Lung (tissue), 12 donors: ENCODE measurements around the gene SLC11A2. TPM values are rescaled to one million over a fixed set of nuclear protein-coding genes. Genes with fewer than 3 reads are reported as not detected.
"Not testable (repeated sequence)": the region's sequence is repeated elsewhere in the genome, so short reads cannot be mapped to it uniquely, and the experiment has no call there.

Experiments
- ATAC-seq: fragments of 200-7000 bp; cut with Tn5 transposase; one replicate; pipeline ENCODE4 v1.9.1; 2020; ENCODE audit warnings: moderate number of reproducible peaks; ENCODE audit not compliant: insufficient read depth, low FRiP score
- DNase-seq, 3 donors: peaks; one replicate each; pipeline ENCODE4 v3.0.0-alpha.2; 2013 to 2017
- H3K27ac ChIP-seq, 2 donors: one replicate each; pipeline ENCODE4 v1.5.1; 2013; ENCODE audit warnings: mild to moderate bottlenecking in 2 of 2, moderate library complexity in 2 of 2, control low read depth in 1 of 2, inconsistent platforms in 1 of 2, low read depth in 1 of 2, low read length in 1 of 2
- H3K27me3 ChIP-seq, 3 donors: one replicate each; pipeline ENCODE4 v1.5.1; 2013; ENCODE audit warnings: low read length in 2 of 3; ENCODE audit not compliant: control insufficient read depth in 3 of 3, insufficient read depth in 3 of 3
- H3K36me3 ChIP-seq, 4 donors: one replicate each; pipeline ENCODE4 v1.5.1; 2013; ENCODE audit warnings: low read length in 4 of 4, mild to moderate bottlenecking in 1 of 4, moderate library complexity in 1 of 4; ENCODE audit not compliant: control insufficient read depth in 4 of 4, insufficient read depth in 4 of 4
- H3K4me1 ChIP-seq, 5 donors: one replicate each; pipeline ENCODE4 v1.5.1; 2013; ENCODE audit warnings: low read length in 5 of 5, mild to moderate bottlenecking in 2 of 5, moderate library complexity in 1 of 5; ENCODE audit not compliant: control insufficient read depth in 5 of 5, insufficient read depth in 5 of 5
- H3K4me3 ChIP-seq: one replicate; pipeline ENCODE4 v1.5.1; 2013; ENCODE audit warnings: mild to moderate bottlenecking, control low read depth, moderate library complexity
- H3K9ac ChIP-seq, 2 donors: one replicate each; pipeline ENCODE4 v1.5.1; 2013; ENCODE audit warnings: low read length in 2 of 2, control low read depth in 1 of 2; ENCODE audit not compliant: insufficient read depth in 1 of 2
- H3K9me3 ChIP-seq, 4 donors: one replicate each; pipeline ENCODE4 v1.5.1; 2013; ENCODE audit warnings: low read length in 3 of 4, mild to moderate bottlenecking in 1 of 4, moderate library complexity in 1 of 4; ENCODE audit not compliant: control insufficient read depth in 4 of 4, insufficient read depth in 3 of 4
- WGBS, 2 donors: extraction: QIAGEN DNeasy Blood & Tissue Kit; methylation state at CpG; one replicate each; pipeline ENCODE4 v1.1.7; 2013; 5-methylcytosine and 5-hydroxymethylcytosine counted together
- polyA plus RNA-seq, 2 donors: library from polyadenylated mRNA; stranded (reverse); fragments of 200-250 nt; gene quantifications; one replicate each; pipeline ENCODE4 v1.2.1, GENCODE V29; 2013
- total RNA-seq, 2 donors: library from RNA; depleted of rRNA in 1 of 2; stranded (reverse); fragments of >200 nt in 1 of 2; gene quantifications; one replicate each; pipeline ENCODE4 v1.2.1, GENCODE V29; 2014 to 2021
- TF ChIP-seq, protein P1 (sequence below): IDR thresholded peaks from 2 replicates; pipeline ENCODE4 v1.5.1; 2012; ENCODE audit warnings: mild to moderate bottlenecking; ENCODE audit errors: control extremely low read depth, extremely low read depth
- donor health status: control.
- donor health status: control.
- donor health status: Bipolar disorder and iron deficiency.
- donor health status: healthy.
- donor health status: DM: yes; HTN: yes; CAD: no.

Gene SLC11A2
- total and polyA plus RNA-seq, 4 donors: 29.2 to 129 (median 90.6) TPM

DNA sequence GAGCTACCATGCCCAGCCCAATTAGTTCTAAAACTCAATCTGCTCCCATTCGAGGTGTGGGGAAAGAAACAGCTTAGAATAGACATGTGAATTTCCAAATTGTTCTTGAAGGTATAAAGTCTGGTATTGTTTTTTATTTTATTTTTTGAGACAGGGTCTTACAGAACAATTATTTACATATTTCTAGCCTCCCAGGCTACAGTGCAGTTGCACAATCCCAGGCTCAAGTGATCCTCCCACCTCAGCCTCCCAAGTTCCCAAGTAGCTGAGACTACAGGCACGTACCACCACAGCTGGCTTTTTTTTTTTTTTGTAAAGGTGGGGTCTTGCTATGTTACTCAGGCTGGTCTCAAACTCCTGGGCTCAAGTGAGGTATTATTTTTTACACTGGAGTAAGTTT lies 6.3 kb downstream of the SLC11A2 start:
- H3K9me3 ChIP-seq: no peaks in the 10 kb centered on the region
- H3K27ac ChIP-seq: no peak overlapping the region
- H3K4me3 ChIP-seq: no peak overlapping the region
- DNase-seq: no peak
- peaks cover 5 to 14% (median 6%) of the 10 kb centered on the region in 5 donors for H3K4me1 ChIP-seq
- 57 to 78% methylated on average over 2 of the region's 2 CpGs for WGBS, 2 donors
- ATAC-seq: no peak
- no peak overlapping the region for H3K9ac ChIP-seq
- H3K27me3 ChIP-seq: no peaks in the 10 kb centered on the region
- TF ChIP-seq, protein P1, sequence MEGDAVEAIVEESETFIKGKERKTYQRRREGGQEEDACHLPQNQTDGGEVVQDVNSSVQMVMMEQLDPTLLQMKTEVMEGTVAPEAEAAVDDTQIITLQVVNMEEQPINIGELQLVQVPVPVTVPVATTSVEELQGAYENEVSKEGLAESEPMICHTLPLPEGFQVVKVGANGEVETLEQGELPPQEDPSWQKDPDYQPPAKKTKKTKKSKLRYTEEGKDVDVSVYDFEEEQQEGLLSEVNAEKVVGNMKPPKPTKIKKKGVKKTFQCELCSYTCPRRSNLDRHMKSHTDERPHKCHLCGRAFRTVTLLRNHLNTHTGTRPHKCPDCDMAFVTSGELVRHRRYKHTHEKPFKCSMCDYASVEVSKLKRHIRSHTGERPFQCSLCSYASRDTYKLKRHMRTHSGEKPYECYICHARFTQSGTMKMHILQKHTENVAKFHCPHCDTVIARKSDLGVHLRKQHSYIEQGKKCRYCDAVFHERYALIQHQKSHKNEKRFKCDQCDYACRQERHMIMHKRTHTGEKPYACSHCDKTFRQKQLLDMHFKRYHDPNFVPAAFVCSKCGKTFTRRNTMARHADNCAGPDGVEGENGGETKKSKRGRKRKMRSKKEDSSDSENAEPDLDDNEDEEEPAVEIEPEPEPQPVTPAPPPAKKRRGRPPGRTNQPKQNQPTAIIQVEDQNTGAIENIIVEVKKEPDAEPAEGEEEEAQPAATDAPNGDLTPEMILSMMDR: no peak
- H3K36me3 ChIP-seq: peaks cover 0 to 1% (median 0%) of the 10 kb centered on the region in 4 donors

DNA sequence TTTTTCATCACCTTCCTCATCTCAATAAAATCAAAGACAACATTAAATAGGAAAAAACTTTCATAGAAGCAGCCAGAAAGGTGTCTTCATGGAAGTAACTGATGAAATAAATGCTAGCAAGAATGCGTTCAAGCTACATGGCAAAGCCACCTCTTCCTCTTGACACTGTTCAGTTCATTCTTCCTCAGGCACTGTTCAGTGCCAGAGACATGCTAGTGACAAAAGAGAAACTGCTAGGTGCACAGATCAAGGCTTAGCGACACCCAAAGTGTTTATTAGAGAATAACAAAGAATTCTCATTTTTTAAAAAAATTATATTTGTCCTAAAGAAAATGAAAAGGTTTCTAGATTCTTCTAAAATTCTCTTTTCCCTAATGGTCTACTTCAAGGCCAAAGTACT lies 7.2 kb downstream of the SLC11A2 start:
- Histone ChIP-seq H3K4me1 (peaks cover 3 to 6% (median 6%) of the 10 kb centered on the region in 5 donors), H3K9me3 (no peaks in the 10 kb centered on the region), H3K36me3 (peaks cover 0 to 1% (median 0%) of the 10 kb centered on the region in 4 donors), H3K27me3 (no peaks in the 10 kb centered on the region), H3K4me3 (no peak overlapping the region), H3K27ac (no peak overlapping the region), H3K9ac (no peak overlapping the region)
- DNase-seq: no peak
- TF ChIP-seq, protein P1: no peak
- WGBS, 2 donors: 82 to 90% methylated on average over 2 of the region's 2 CpGs
- ATAC-seq: no peak

DNA sequence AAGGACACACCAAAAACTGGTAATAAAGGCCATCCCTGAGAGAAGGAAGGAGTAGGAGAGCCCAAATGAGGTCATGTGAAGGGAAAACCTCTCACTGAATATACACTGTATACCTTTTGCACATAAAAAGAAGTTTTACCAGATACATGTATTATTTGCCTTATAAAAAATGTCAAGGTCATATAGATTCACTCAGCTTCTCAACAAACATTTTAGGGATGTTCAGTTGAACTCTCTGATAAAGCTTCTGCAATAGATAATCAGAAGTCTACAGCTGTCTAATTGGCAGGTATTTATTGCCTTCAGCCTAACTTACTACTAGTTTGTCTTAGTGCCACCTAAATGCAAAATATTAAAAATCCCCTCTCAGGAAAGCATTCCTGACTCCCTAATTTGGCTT lies 8.7 kb downstream of the SLC11A2 start:
- H3K4me3 ChIP-seq: no peak overlapping the region
- TF ChIP-seq, protein P1: no peak
- H3K4me1 ChIP-seq: peaks cover 0 to 13% (median 0%) of the 10 kb centered on the region in 5 donors
- peaks cover 0 to 1% (median 0%) of the 10 kb centered on the region in 4 donors for H3K36me3 ChIP-seq
- ATAC-seq: no peak
- H3K27ac ChIP-seq: no peak overlapping the region
- DNase-seq: no peak
- no peaks in the 10 kb centered on the region for H3K9me3 ChIP-seq
- H3K27me3 ChIP-seq: no peaks in the 10 kb centered on the region
- H3K9ac ChIP-seq: no peak overlapping the region

DNA sequence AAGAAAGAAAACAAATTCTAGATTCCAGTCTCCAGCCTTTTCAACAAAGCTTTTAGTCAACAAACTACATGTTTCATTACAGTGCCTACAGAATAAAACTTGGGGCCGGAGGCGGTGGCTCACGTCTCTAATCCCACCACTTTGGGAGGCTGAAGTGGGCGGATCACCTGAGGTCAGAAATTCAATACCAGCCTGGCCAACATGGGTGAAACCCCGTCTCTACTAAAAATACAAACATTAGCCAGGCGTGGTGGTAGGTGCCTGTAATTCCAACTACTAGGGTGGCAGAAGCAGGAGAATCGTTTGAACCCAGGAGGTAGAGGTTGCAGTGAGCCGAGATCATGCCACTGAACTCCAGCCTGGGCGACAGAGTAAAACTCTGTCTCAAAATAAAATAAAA lies 11.7 kb downstream of the SLC11A2 start:
- 88 to 93% methylated on average over 9 of the region's 9 CpGs for WGBS, 2 donors
- not testable (repeated sequence) for H3K27ac ChIP-seq, ATAC-seq, H3K36me3 ChIP-seq, H3K4me3 ChIP-seq, H3K9me3 ChIP-seq, H3K27me3 ChIP-seq, H3K4me1 ChIP-seq, H3K9ac ChIP-seq, DNase-seq
